Kidney (tissue), 14 donors: ENCODE measurements around the gene MUC5AC. TPM values are rescaled to one million over a fixed set of nuclear protein-coding genes. Genes with fewer than 3 reads are reported as not detected.

ENCODE experiments used
- DNase-seq, 5 donors: peaks; one replicate each; pipeline ENCODE4 v3.0.0-alpha.2; 2013 to 2020
- FAIRE-seq: peaks from 2 replicates; lab custom pipeline; 2012; peaks lifted over from hg19 to GRCh38; lab: Jason Lieb, UNC
- H3K27ac ChIP-seq, 2 donors: one replicate each; pipeline ENCODE4 v1.7.0; 2013; ENCODE audit warnings: low read depth in 2 of 2, low read length in 2 of 2, inconsistent platforms in 1 of 2
- H3K27me3 ChIP-seq: one replicate; pipeline ENCODE4 v1.7.1; 2013; ENCODE audit warnings: low read length, inconsistent platforms; ENCODE audit not compliant: control insufficient read depth, insufficient read depth
- H3K36me3 ChIP-seq, 3 donors: one replicate each; pipeline versions ENCODE4 v1.7.0 to v1.7.1; 2013; ENCODE audit warnings: low read length in 3 of 3, control low read depth in 1 of 3, inconsistent platforms in 1 of 3; ENCODE audit not compliant: insufficient read depth in 3 of 3, control insufficient read depth in 2 of 3
- H3K4me1 ChIP-seq, 3 donors: one replicate each; pipeline versions ENCODE4 v1.7.0 to v1.7.1; 2013; ENCODE audit warnings: low read length in 3 of 3, inconsistent platforms in 1 of 3, low read depth in 1 of 3; ENCODE audit not compliant: control insufficient read depth in 2 of 3, insufficient read depth in 2 of 3
- H3K4me3 ChIP-seq, 3 donors: one replicate each; pipeline versions ENCODE4 v1.7.0 to v1.8.1; 2013; ENCODE audit warnings: low read length in 3 of 3, control low read depth in 1 of 3, inconsistent platforms in 1 of 3
- H3K9ac ChIP-seq, 3 donors: one replicate each; pipeline versions ENCODE4 v1.7.0 to v1.7.1; 2013; ENCODE audit warnings: low read length in 3 of 3, control low read depth in 1 of 3, inconsistent platforms in 1 of 3
- H3K9me3 ChIP-seq, 3 donors: one replicate each; pipeline versions ENCODE4 v1.7.0 to v1.7.1; 2013; ENCODE audit warnings: low read length in 3 of 3, control low read depth in 1 of 3, inconsistent platforms in 1 of 3; ENCODE audit not compliant: control insufficient read depth in 2 of 3, insufficient read depth in 1 of 3
- intact Hi-C: fragments of 100-400 bp; cut with DNase I; formaldehyde crosslinking; loops from one replicate; pipeline ENCODE4 v1.11.1; 2022
- polyA plus RNA-seq: library from polyadenylated mRNA; stranded (reverse); fragments of 350-450 nt; fragmentation: Illumina TruSeq; extraction: RNeasy Lipid Tissue Mini Kit (QIAGEN cat#74804); gene quantifications from one replicate; pipeline ENCODE4 v1.2.3, GENCODE V29; 2014; ENCODE audit warnings: low read depth, low replicate concordance; ENCODE audit not compliant: insufficient read depth
- total RNA-seq: library from RNA; stranded (reverse); fragmentation: NEBNext Ultra II Directional; extraction: Animal tissue kit (Norgen Biotek cat#: 25700); gene quantifications from one replicate; pipeline ENCODE4 v1.2.1, GENCODE V29; 2021
- TF ChIP-seq, protein P1 (sequence below): IDR thresholded peaks from 3 replicates; pipeline ENCODE4 v1.5.1; 2012; ENCODE audit warnings: mild to moderate bottlenecking, moderate library complexity, borderline replicate concordance; ENCODE audit not compliant: insufficient read depth; ENCODE audit errors: extremely low read depth
- donor health status: control.
- donor health status: control.
- donor health status: control.
- donor health status: control.
- donor health status: control.
- donor health status: DM: yes; HTN: yes; CAD: no.
- donor health status: Normal renal cell carcinoma (clear cell type).

Gene MUC5AC
- total and polyA plus RNA-seq, 2 donors from 2014 or later = 0.03 TPM; not detected in 1

DNA sequence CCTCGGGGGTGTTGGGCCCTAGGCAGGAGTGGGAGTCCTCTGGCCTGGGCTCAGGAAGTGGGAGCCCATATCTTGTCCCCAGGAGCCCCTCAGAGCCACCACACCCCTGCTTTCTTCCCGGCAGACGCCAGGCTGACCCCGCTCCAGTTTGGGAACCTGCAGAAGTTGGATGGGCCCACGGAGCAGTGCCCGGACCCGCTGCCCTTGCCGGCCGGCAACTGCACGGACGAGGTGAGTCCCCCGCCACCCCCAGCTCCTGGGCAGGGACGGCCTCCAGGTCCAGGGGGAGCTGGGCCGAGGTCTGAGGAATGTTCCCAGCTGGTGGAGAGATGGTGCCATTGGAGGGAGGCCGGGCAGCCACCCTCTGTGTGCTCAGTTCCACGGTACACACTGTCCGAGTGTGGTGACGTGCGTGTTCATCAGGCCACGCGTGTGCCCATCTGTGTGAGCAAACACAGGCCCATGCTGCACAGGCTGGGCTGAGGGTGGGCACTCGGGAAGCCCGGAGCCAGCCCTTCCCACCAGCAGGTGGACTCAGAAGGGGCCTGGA, 69.9 kb downstream of the MUC5AC start:
- no peak for FAIRE-seq
- TF ChIP-seq, protein P1, sequence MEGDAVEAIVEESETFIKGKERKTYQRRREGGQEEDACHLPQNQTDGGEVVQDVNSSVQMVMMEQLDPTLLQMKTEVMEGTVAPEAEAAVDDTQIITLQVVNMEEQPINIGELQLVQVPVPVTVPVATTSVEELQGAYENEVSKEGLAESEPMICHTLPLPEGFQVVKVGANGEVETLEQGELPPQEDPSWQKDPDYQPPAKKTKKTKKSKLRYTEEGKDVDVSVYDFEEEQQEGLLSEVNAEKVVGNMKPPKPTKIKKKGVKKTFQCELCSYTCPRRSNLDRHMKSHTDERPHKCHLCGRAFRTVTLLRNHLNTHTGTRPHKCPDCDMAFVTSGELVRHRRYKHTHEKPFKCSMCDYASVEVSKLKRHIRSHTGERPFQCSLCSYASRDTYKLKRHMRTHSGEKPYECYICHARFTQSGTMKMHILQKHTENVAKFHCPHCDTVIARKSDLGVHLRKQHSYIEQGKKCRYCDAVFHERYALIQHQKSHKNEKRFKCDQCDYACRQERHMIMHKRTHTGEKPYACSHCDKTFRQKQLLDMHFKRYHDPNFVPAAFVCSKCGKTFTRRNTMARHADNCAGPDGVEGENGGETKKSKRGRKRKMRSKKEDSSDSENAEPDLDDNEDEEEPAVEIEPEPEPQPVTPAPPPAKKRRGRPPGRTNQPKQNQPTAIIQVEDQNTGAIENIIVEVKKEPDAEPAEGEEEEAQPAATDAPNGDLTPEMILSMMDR = no peak
- peak in 2 of 5 donors; percentile 35 to 67 for DNase-seq
- Histone ChIP-seq H3K27me3 (no peaks in the 10 kb centered on the region), H3K4me1 (no peaks in the 10 kb centered on the region), H3K36me3 (no peaks in the 10 kb centered on the region), H3K9me3 (no peaks in the 10 kb centered on the region), H3K4me3 (no peak overlapping the region), H3K9ac (no peak overlapping the region), H3K27ac (no peak overlapping the region)
- intact Hi-C loops = no loop called here

DNA sequence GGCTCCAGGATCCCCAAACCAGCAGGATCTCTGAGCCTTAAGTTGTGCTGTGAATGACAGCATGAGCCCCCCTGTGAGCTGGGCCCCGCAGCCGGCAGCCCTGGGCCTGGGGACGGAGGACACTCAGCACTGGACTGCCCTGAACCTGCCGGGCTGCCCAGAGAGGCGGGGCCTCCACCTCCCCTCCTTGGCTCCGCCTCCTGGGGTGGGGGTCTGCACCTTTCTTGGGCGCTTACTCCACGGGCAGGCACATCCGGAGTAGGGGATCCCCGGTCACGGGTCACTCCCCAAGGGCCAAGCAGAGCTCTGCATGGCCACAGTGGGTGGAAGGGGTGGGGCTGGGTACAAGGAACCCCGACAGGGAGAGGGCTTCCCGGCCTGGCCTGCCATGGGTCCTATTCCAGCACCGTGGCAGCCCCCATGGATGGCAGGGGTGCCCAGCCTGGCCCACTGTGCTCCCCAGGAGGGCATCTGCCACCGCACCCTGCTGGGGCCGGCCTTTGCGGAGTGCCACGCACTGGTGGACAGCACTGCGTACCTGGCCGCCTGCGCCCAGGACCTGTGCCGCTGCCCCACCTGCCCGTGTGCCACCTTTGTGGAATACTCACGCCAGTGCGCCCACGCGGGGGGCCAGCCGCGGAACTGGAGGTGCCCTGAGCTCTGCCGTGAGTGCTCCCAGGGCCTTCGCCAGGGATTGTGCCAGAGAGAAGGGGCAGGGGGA, 70.5 kb downstream of the MUC5AC start:
- no peak overlapping the region for H3K9ac ChIP-seq
- TF ChIP-seq, protein P1 = no peak
- DNase-seq (peak in 2 of 5 donors; percentile 32 to 73), FAIRE-seq (no peak)
- H3K27ac ChIP-seq = no peak overlapping the region
- no peaks in the 10 kb centered on the region for H3K9me3 ChIP-seq
- intact Hi-C loops = no loop called here
- H3K27me3 ChIP-seq = no peaks in the 10 kb centered on the region
- H3K4me1 ChIP-seq = no peaks in the 10 kb centered on the region
- H3K36me3 ChIP-seq = no peaks in the 10 kb centered on the region
- no peak overlapping the region for H3K4me3 ChIP-seq

GRCh38 chr11:1228921-1229451, 71.2 kb downstream of the MUC5AC start:
- Histone ChIP-seq H3K4me1 (no peaks in the 10 kb centered on the region), H3K9me3 (no peaks in the 10 kb centered on the region), H3K36me3 (no peaks in the 10 kb centered on the region), H3K4me3 (no peak overlapping the region), H3K27me3 (no peaks in the 10 kb centered on the region), H3K27ac (no peak overlapping the region), H3K9ac (no peak overlapping the region)
- TF ChIP-seq, protein P1 = no peak
- FAIRE-seq (no peak), DNase-seq (peak in 1 of 5 donors; percentile 54)
- intact Hi-C loops = no loop called here
